ENCODE measurements around the gene SERPINA1.

SERPINA1 gene

DNA sequence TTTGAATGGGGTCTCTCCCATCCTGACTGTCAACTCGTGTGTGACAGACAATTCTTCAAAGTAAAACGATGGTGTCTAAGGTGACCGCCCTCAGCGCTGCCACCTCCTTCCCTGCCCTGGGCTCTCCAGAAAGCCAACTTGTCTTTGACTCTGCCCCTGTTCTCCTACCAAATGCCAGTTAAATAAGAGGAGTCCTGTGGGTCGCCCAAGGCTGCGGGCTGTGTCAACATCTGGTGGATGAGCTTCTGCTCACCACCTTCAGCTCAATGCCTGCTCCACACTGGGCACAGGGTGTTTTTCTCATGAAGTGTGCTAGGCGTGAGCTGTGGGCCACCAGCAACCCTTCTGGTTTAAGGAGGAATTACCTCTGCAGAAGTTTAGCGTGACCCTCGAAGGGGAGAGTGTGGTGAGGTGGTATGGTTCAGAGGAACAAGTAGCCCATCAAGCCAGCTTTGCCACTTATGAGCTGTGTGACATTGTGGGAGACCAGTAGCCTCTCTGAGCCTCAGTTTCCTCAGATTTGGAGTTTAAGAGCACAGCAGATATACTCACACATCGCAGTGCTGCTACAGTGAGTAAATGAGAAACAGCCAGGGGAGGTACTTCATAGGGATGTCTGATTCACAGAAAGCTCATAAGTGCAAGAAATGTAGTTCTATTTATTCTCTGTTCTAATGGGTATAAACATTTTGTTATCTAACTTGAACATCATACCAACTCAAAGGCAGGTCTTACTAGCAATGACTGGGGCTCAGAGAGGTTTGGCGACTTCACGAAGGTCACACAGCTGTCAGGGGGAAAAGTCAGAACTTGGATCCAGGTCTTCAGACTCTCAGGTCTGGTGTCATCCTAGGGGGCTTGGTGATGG, 12.1 kb downstream of the SERPINA1 start:
- Histone ChIP-seq H3K4me2 (ENCODE audit: low read depth, low read length) (no peak overlapping the region), H3F3A (ENCODE audit: insufficient read depth, low read length) (no peaks in the 10 kb centered on the region), H4K20me1 (ENCODE audit: insufficient read depth, low read length) (no peaks in the 10 kb centered on the region), H3K4me1 (ENCODE audit: low read length) (no peaks in the 10 kb centered on the region), H3K27me3 (replicated peaks; ENCODE audit: insufficient read depth, low read length) (no peaks in the 10 kb centered on the region), H3K27ac (ENCODE audit: low read length) (no peak overlapping the region), H3K9me2 (replicated peaks; ENCODE audit: insufficient read depth, low read length) (no peaks in the 10 kb centered on the region), H3K9ac (ENCODE audit: low read length) (no peak overlapping the region), H3K4me3 (ENCODE audit: low read length) (no peak overlapping the region), H2AFZ (ENCODE audit: low read length) (no peak overlapping the region), H3K9me3 (replicated peaks; ENCODE audit: insufficient read depth, low read length) (no peaks in the 10 kb centered on the region), H3K79me2 (ENCODE audit: low read length) (no peaks in the 10 kb centered on the region), H3K36me3 (replicated peaks; ENCODE audit: insufficient read depth, low read length) (no peaks in the 10 kb centered on the region)
- TF ChIP-seq EZH2phosphoT487 (IDR thresholded peaks at IDR 0.05; ENCODE audit: low read length) (no peak), EZH2 (optimal IDR thresholded peaks at IDR 0.05; ENCODE audit: low read depth, low read length) (no peak)
- TF ChIP-seq, protein P1, sequence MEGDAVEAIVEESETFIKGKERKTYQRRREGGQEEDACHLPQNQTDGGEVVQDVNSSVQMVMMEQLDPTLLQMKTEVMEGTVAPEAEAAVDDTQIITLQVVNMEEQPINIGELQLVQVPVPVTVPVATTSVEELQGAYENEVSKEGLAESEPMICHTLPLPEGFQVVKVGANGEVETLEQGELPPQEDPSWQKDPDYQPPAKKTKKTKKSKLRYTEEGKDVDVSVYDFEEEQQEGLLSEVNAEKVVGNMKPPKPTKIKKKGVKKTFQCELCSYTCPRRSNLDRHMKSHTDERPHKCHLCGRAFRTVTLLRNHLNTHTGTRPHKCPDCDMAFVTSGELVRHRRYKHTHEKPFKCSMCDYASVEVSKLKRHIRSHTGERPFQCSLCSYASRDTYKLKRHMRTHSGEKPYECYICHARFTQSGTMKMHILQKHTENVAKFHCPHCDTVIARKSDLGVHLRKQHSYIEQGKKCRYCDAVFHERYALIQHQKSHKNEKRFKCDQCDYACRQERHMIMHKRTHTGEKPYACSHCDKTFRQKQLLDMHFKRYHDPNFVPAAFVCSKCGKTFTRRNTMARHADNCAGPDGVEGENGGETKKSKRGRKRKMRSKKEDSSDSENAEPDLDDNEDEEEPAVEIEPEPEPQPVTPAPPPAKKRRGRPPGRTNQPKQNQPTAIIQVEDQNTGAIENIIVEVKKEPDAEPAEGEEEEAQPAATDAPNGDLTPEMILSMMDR (IDR thresholded peaks at IDR 0.05; ENCODE audit: low read length) = no peak
- no peak for DNase-seq

GRCh38 chr14:94375552-94376107, 12.8 kb downstream of the SERPINA1 start:
- H3K4me2 ChIP-seq (ENCODE audit: low read depth, low read length) = no peak overlapping the region
- no peak overlapping the region for H3K4me3 ChIP-seq (ENCODE audit: low read length)
- DNase-seq = no peak
- H3K36me3 ChIP-seq (replicated peaks; ENCODE audit: insufficient read depth, low read length) = no peaks in the 10 kb centered on the region
- no peaks in the 10 kb centered on the region for H4K20me1 ChIP-seq (ENCODE audit: insufficient read depth, low read length)
- H3K27me3 ChIP-seq (replicated peaks; ENCODE audit: insufficient read depth, low read length) = no peaks in the 10 kb centered on the region
- H3K27ac ChIP-seq (ENCODE audit: low read length) = no peak overlapping the region
- no peaks in the 10 kb centered on the region for H3K9me2 ChIP-seq (replicated peaks; ENCODE audit: insufficient read depth, low read length)
- H2AFZ ChIP-seq (ENCODE audit: low read length) = no peak overlapping the region
- H3K79me2 ChIP-seq (ENCODE audit: low read length) = no peaks in the 10 kb centered on the region
- TF ChIP-seq EZH2phosphoT487 (IDR thresholded peaks at IDR 0.05; ENCODE audit: low read length) (no peak), EZH2 (optimal IDR thresholded peaks at IDR 0.05; ENCODE audit: low read depth, low read length) (no peak)
- TF ChIP-seq, protein P1 (IDR thresholded peaks at IDR 0.05; ENCODE audit: low read length) = no peak
- H3K4me1 ChIP-seq (ENCODE audit: low read length) = no peaks in the 10 kb centered on the region
- H3F3A ChIP-seq (ENCODE audit: insufficient read depth, low read length) = no peaks in the 10 kb centered on the region
- no peaks in the 10 kb centered on the region for H3K9me3 ChIP-seq (replicated peaks; ENCODE audit: insufficient read depth, low read length)
- H3K9ac ChIP-seq (ENCODE audit: low read length) = no peak overlapping the region

GRCh38 chr14:94374749-94375260, 13.6 kb downstream of the SERPINA1 start:
- no peak for DNase-seq
- Histone ChIP-seq H3K9me2 (replicated peaks; ENCODE audit: insufficient read depth, low read length) (no peaks in the 10 kb centered on the region), H3K79me2 (ENCODE audit: low read length) (no peaks in the 10 kb centered on the region), H4K20me1 (ENCODE audit: insufficient read depth, low read length) (no peaks in the 10 kb centered on the region), H3K4me3 (ENCODE audit: low read length) (no peak overlapping the region), H2AFZ (ENCODE audit: low read length) (no peak overlapping the region), H3K27me3 (replicated peaks; ENCODE audit: insufficient read depth, low read length) (no peaks in the 10 kb centered on the region), H3K9ac (ENCODE audit: low read length) (no peak overlapping the region), H3F3A (ENCODE audit: insufficient read depth, low read length) (no peaks in the 10 kb centered on the region), H3K4me1 (ENCODE audit: low read length) (no peaks in the 10 kb centered on the region), H3K27ac (ENCODE audit: low read length) (no peak overlapping the region), H3K36me3 (replicated peaks; ENCODE audit: insufficient read depth, low read length) (no peaks in the 10 kb centered on the region), H3K9me3 (replicated peaks; ENCODE audit: insufficient read depth, low read length) (no peaks in the 10 kb centered on the region), H3K4me2 (ENCODE audit: low read depth, low read length) (no peak overlapping the region)
- TF ChIP-seq EZH2 (optimal IDR thresholded peaks at IDR 0.05; ENCODE audit: low read depth, low read length) = no peak
- TF ChIP-seq, protein P1 (IDR thresholded peaks at IDR 0.05; ENCODE audit: low read length) = no peak
- no peak for TF ChIP-seq EZH2phosphoT487 (IDR thresholded peaks at IDR 0.05; ENCODE audit: low read length)
